H1 (cell line): ENCODE data around the gene VEPH1. TPM values are rescaled to one million over a fixed set of nuclear protein-coding genes. Genes with fewer than 3 reads are reported as not detected.

Experiments used
- CTCF ChIA-PET: fragments of 300-600 bp; sonication (Branson Sonifier 250); formaldehyde crosslinking; loops from one replicate; lab custom pipeline; 2021; ENCODE audit not compliant: partially characterized antibody; lab: Charles Lee
- POLR2A ChIA-PET: fragments of 300-600 bp; sonication (Branson Sonifier 250); formaldehyde crosslinking; loops from one replicate; lab custom pipeline; 2021; ENCODE audit warnings: inconsistent platforms; ENCODE audit not compliant: partially characterized antibody; lab: Charles Lee
- DNase-seq, 2 experiments: peaks; one replicate each; pipeline versions ENCODE4 v3.0.0 to v3.0.0-alpha.2; 2010 to 2022; ENCODE audit warnings: low spot score in 2 of 2, low read depth in 1 of 2, mixed read lengths in 1 of 2
- FAIRE-seq: peaks from 2 replicates; lab custom pipeline; 2011; peaks lifted over from hg19 to GRCh38; lab: Jason Lieb, UNC
- H2AFZ ChIP-seq: 2 replicates; pipeline ENCODE4 v1.8.1; 2012; ENCODE audit warnings: low read length, inconsistent platforms
- H2AK5ac ChIP-seq: 2 replicates; pipeline ENCODE4 v1.6.1; 2013; ENCODE audit warnings: low read depth, low read length
- H2BK120ac ChIP-seq: replicated peaks from 2 replicates; pipeline ENCODE3; 2013; ENCODE audit warnings: low read depth, low read length, inconsistent platforms
- H2BK12ac ChIP-seq: 2 replicates; pipeline ENCODE4 v1.6.1; 2013; ENCODE audit warnings: low read depth, low read length
- H2BK15ac ChIP-seq: 2 replicates; pipeline ENCODE4 v1.6.1; 2013; ENCODE audit warnings: low read length
- H2BK20ac ChIP-seq: 2 replicates; pipeline ENCODE4 v1.6.1; 2013; ENCODE audit warnings: low read length
- H2BK5ac ChIP-seq: 2 replicates; pipeline ENCODE4 v1.6.1; 2013; ENCODE audit warnings: low read depth, low read length
- H3K14ac ChIP-seq: 2 replicates; pipeline ENCODE4 v1.6.1; 2013; ENCODE audit warnings: inconsistent platforms; ENCODE audit not compliant: insufficient read length
- H3K18ac ChIP-seq: 2 replicates; pipeline ENCODE4 v1.6.1; 2013; ENCODE audit warnings: low read length; ENCODE audit errors: extremely low read depth
- H3K23ac ChIP-seq: 2 replicates; pipeline ENCODE4 v1.6.1; 2013; ENCODE audit warnings: inconsistent platforms; ENCODE audit not compliant: insufficient read length
- H3K23me2 ChIP-seq: 2 replicates; pipeline ENCODE4 v1.6.1; 2013; ENCODE audit warnings: low read depth, low read length
- H3K27ac ChIP-seq: 2 replicates; pipeline ENCODE4 v1.6.1; 2011; ENCODE audit warnings: low read depth, low read length, inconsistent platforms
- H3K27me3 ChIP-seq, 4 experiments: replicated peaks in 1 of 4; 1 replicate in 1 of 4; 2 replicates in 3 of 4; pipeline versions ENCODE4 v1.6.1 to v1.8.1; 2011 to 2013; ENCODE audit warnings: low read length in 3 of 4, mild to moderate bottlenecking in 3 of 4, inconsistent platforms in 2 of 4, mixed read lengths in 2 of 4, moderate library complexity in 1 of 4; ENCODE audit not compliant: control insufficient read depth in 3 of 4, insufficient read depth in 3 of 4; ENCODE audit errors: extremely low read depth in 1 of 4
- H3K36me3 ChIP-seq, 4 experiments: 2 replicates each; pipeline versions ENCODE4 v1.6.1 to v1.8.1; 2011 to 2013; ENCODE audit warnings: mild to moderate bottlenecking in 4 of 4, low read length in 3 of 4, moderate library complexity in 2 of 4, control low read depth in 1 of 4, inconsistent platforms in 1 of 4; ENCODE audit not compliant: insufficient read depth in 4 of 4, control insufficient read depth in 2 of 4
- H3K4ac ChIP-seq: replicated peaks from 2 replicates; pipeline ENCODE3; 2013; ENCODE audit warnings: low read length, low read depth, mixed read lengths, inconsistent platforms; ENCODE audit not compliant: insufficient read length
- H3K4me1 ChIP-seq, 4 experiments: replicated peaks in 1 of 4; 1 replicate in 1 of 4; 2 replicates in 3 of 4; pipeline versions ENCODE4 v1.6.1 to v1.8.1; 2011 to 2013; ENCODE audit warnings: low read length in 3 of 4, inconsistent platforms in 2 of 4, mixed read lengths in 1 of 4; ENCODE audit not compliant: insufficient read depth in 4 of 4, control insufficient read depth in 3 of 4
- H3K4me2 ChIP-seq, 2 experiments: 2 replicates each; pipeline versions ENCODE4 v1.6.1 to v1.8.1; 2011 to 2013; ENCODE audit warnings: low read depth in 2 of 2, low read length in 2 of 2, control low read depth in 1 of 2, inconsistent platforms in 1 of 2, mild to moderate bottlenecking in 1 of 2; ENCODE audit not compliant: insufficient read depth in 1 of 2
- H3K4me3 ChIP-seq, 4 experiments: fragments of 200-600, 300-600 bp in 1 of 4; sonication (generic), shearing (Covaris generic), sonication (Bioruptor Twin) in 1 of 4; 2 replicates each; pipeline versions ENCODE4 v1.5.1 to v1.8.1; 2011 to 2016; ENCODE audit warnings: low read length in 4 of 4, low read depth in 3 of 4, control low read depth in 2 of 4, inconsistent platforms in 2 of 4, mild to moderate bottlenecking in 2 of 4, mixed read lengths in 1 of 4, moderate library complexity in 1 of 4; ENCODE audit not compliant: insufficient read depth in 2 of 4; ENCODE audit errors: extremely low read depth in 1 of 4
- H3K56ac ChIP-seq: replicated peaks from 2 replicates; pipeline ENCODE3; 2013; ENCODE audit warnings: low read depth, mild to moderate bottlenecking, mixed read lengths, low read length, inconsistent platforms; ENCODE audit not compliant: insufficient read length
- H3K79me1 ChIP-seq: 2 replicates; pipeline ENCODE4 v1.6.1; 2013; ENCODE audit warnings: low read depth, low read length, control low read depth
- H3K79me2 ChIP-seq, 2 experiments: 2 replicates each; pipeline versions ENCODE4 v1.6.1 to v1.8.1; 2012 to 2013; ENCODE audit warnings: low read length in 2 of 2, mild to moderate bottlenecking in 2 of 2, inconsistent platforms in 1 of 2; ENCODE audit not compliant: insufficient read depth in 2 of 2, control insufficient read depth in 1 of 2
- H3K9ac ChIP-seq, 4 experiments: replicated peaks in 1 of 4; 1 replicate in 1 of 4; 2 replicates in 3 of 4; pipeline versions ENCODE4 v1.6.1 to v1.8.1; 2011 to 2013; ENCODE audit warnings: low read depth in 3 of 4, low read length in 3 of 4, control low read depth in 2 of 4, mild to moderate bottlenecking in 2 of 4, moderate library complexity in 2 of 4, inconsistent platforms in 1 of 4; ENCODE audit errors: extremely low read depth in 1 of 4
- H3K9me3 ChIP-seq, 2 experiments: 2 replicates each; pipeline versions ENCODE4 v1.6.1 to v1.8.1; 2012 to 2013; ENCODE audit warnings: mild to moderate bottlenecking in 2 of 2, moderate library complexity in 2 of 2, control low read depth in 1 of 2, inconsistent platforms in 1 of 2, low read depth in 1 of 2, low read length in 1 of 2, mixed read lengths in 1 of 2; ENCODE audit not compliant: insufficient read depth in 2 of 2
- H4K20me1 ChIP-seq, 2 experiments: replicated peaks in 1 of 2; 2 replicates each; pipeline versions ENCODE3 to v1.8.1; 2011 to 2013; ENCODE audit warnings: inconsistent platforms in 2 of 2, low read length in 2 of 2, mild to moderate bottlenecking in 1 of 2; ENCODE audit not compliant: insufficient read depth in 2 of 2, control insufficient read depth in 1 of 2
- H4K5ac ChIP-seq: 2 replicates; pipeline ENCODE4 v1.6.1; 2013; ENCODE audit warnings: low read length, low read depth, mixed read lengths, inconsistent platforms; ENCODE audit not compliant: insufficient read length
- H4K8ac ChIP-seq: 2 replicates; pipeline ENCODE4 v1.8.0; 2013; ENCODE audit warnings: mild to moderate bottlenecking, moderate library complexity, low read length, inconsistent platforms; ENCODE audit not compliant: insufficient read depth; ENCODE audit errors: extremely low read depth
- H4K91ac ChIP-seq: replicated peaks from 2 replicates; pipeline ENCODE3; 2013; ENCODE audit warnings: low read length, mixed read lengths, inconsistent platforms; ENCODE audit not compliant: insufficient read length
- BRCA1 ChIP-seq: IDR thresholded peaks from 2 replicates; pipeline ENCODE4 v1.6.1; 2012; ENCODE audit warnings: low read depth, low read length, improper control_type of control experiment
- JUND ChIP-seq: IDR thresholded peaks from 2 replicates; pipeline ENCODE4 v1.6.1; 2011; ENCODE audit warnings: mild to moderate bottlenecking, improper control_type of control experiment, low read length
- NANOG ChIP-seq: IDR thresholded peaks from 2 replicates; pipeline ENCODE4 v1.6.1; 2011; ENCODE audit warnings: low read length, low read depth, mild to moderate bottlenecking, inconsistent platforms; ENCODE audit not compliant: insufficient read depth, poor library complexity, severe bottlenecking
- RAD21 ChIP-seq, 2 experiments: IDR thresholded peaks in 1 of 2; conservative IDR thresholded peaks in 1 of 2; 2 replicates each; pipeline ENCODE4 v1.6.1; 2011; ENCODE audit warnings: low read depth in 2 of 2, low read length in 2 of 2, improper control_type of control experiment in 1 of 2, inconsistent platforms in 1 of 2, mild to moderate bottlenecking in 1 of 2, moderate library complexity in 1 of 2
- RFX5 ChIP-seq: IDR thresholded peaks from 2 replicates; pipeline ENCODE4 v1.6.1; 2011; ENCODE audit warnings: low read depth, low read length, improper control_type of control experiment, borderline replicate concordance
- SIN3A ChIP-seq, 2 experiments: IDR thresholded peaks in 1 of 2; conservative IDR thresholded peaks in 1 of 2; 2 replicates each; pipeline ENCODE4 v1.6.1; 2011 to 2012; ENCODE audit warnings: low read length in 2 of 2, improper control_type of control experiment in 1 of 2, low read depth in 1 of 2, mild to moderate bottlenecking in 1 of 2
- SIRT6 ChIP-seq: IDR thresholded peaks from one replicate; pipeline ENCODE4 v1.7.1; 2012; ENCODE audit warnings: low read length, inconsistent platforms
- SP4 ChIP-seq: IDR thresholded peaks from 2 replicates; pipeline ENCODE4 v1.6.1; 2012; ENCODE audit warnings: low read length, inconsistent platforms
- TAF7 ChIP-seq: optimal IDR thresholded peaks from 2 replicates; pipeline ENCODE3; 2011; ENCODE audit warnings: low read depth, mild to moderate bottlenecking, inconsistent platforms, low read length, moderate library complexity, borderline replicate concordance
- WGBS, 2 experiments: shearing (Covaris generic) in 1 of 2; methylation state at CpG; one replicate each; pipeline versions ENCODE4 v1.1.6 to v1.1.7; 2013 to 2015; ENCODE audit warnings: low lambda C conversion rate in 2 of 2, mixed read lengths in 2 of 2, inconsistent platforms in 1 of 2, low coverage in 1 of 2, missing lambda C conversion rate in 1 of 2; ENCODE audit not compliant: insufficient replicate concordance in 2 of 2, insufficient coverage in 1 of 2, insufficient read length in 1 of 2; ENCODE audit errors: extremely low coverage in 1 of 2, missing lambda C conversion rate in 1 of 2; 5-methylcytosine and 5-hydroxymethylcytosine counted together
- polyA plus RNA-seq, 7 experiments: library from polyadenylated mRNA; depleted of rRNA in 3 of 7; stranded (reverse) in 5 of 7; unstranded in 2 of 7; fragments of >200 nt in 5 of 7; fragments of 200-250 nt in 2 of 7; gene quantifications; 1 replicate in 5 of 7; 2 replicates in 1 of 7; 4 replicates in 1 of 7; pipeline versions ENCODE4 v1.2.1 to v1.2.3, GENCODE V29; 2011 to 2013; ENCODE audit warnings: missing spikeins in 2 of 7, mixed read lengths in 2 of 7
- total RNA-seq: library from RNA; stranded (reverse); fragmentation: NEBNext Ultra II Directional; extraction: Animal tissue kit (Norgen Biotek cat#: 25700); gene quantifications from 2 replicates; pipeline ENCODE4 v1.2.1, GENCODE V29; 2021
- TF ChIP-seq, protein P1 (sequence below), 3 experiments: IDR thresholded peaks; 1 replicate in 2 of 3; 2 replicates in 1 of 3; pipeline versions ENCODE4 v1.5.1 to v1.6.1; 2011; ENCODE audit warnings: low read length in 3 of 3, mild to moderate bottlenecking in 3 of 3, inconsistent platforms in 2 of 3, low read depth in 1 of 3, moderate library complexity in 1 of 3; ENCODE audit not compliant: insufficient read depth in 1 of 3; ENCODE audit errors: control extremely low read depth in 1 of 3

VEPH1 gene
- total and polyA plus RNA-seq, 2 of the 8 experiments (the other 6 are each of a cell fraction or from before 2014, with no cell fraction given), result 12.0 to 18.3 TPM

DNA sequence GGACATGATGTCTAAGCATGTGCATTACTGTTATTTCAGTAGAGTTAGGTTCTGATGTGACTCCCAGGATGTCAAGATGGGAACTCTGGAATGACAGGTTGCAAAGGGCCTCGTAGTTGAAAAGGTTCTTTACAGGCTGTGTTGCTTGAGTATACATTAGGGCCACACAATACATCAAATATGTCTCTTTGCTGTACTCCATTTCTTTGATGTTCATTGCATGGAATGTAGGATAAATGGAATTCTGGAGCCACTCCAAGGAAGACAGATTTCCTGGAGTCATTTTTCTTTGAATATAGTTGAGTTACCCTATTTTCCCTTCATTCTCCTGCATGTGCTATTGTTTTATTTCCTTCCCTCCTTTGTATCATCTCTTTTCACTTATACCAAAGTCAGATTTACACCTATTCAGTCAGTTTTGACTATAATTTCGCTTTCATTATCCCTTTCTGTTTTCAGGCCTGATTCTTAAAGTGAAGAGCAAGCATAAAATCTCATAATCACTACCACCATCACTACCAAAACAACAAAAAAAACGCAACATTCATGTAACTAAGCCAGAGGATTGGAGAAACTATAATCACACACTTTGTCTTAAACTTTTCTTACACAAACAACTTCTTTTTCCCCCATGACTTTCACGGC, 127.8 kb downstream of the VEPH1 start:
- Histone ChIP-seq H4K91ac (no peak overlapping the region), H3K27me3 (no peaks in the 10 kb centered on the region), H3K4me3 (no peak overlapping the region), H4K5ac (no peak overlapping the region), H2AK5ac (no peak overlapping the region), H3K27ac (no peak overlapping the region), H3K36me3 (no peaks in the 10 kb centered on the region), H2BK20ac (no peak overlapping the region), H3K79me1 (no peaks in the 10 kb centered on the region), H3K14ac (no peak overlapping the region), H3K23me2 (no peaks in the 10 kb centered on the region; the same call in 1 of the 2 replicates), H2BK5ac (no peak overlapping the region), H2BK12ac (no peak overlapping the region), H3K9me3 (no peaks in the 10 kb centered on the region), H3K79me2 (no peaks in the 10 kb centered on the region), H2BK120ac (no peak overlapping the region), H2AFZ (no peak overlapping the region), H3K9ac (no peak overlapping the region), H3K4me1 (no peaks in the 10 kb centered on the region), H4K20me1 (no peaks in the 10 kb centered on the region), H3K4me2 (no peak overlapping the region), H2BK15ac (no peak overlapping the region), H3K18ac (no peak overlapping the region), H3K4ac (no peak overlapping the region), H4K8ac (no peak overlapping the region), H3K23ac (no peak overlapping the region), H3K56ac (no peak overlapping the region)
- DNase-seq (no peak), FAIRE-seq (no peak)
- ChIA-PET CTCF (no interaction called here), POLR2A (no interaction called here)
- 93% methylated on average over 4 of the region's 4 CpGs; no CpG with 5 or more reads in 1 of the 2 experiments for WGBS, 2 experiments
- TF ChIP-seq TAF7, result no peak
- TF ChIP-seq BRCA1, result no peak
- no peak for TF ChIP-seq SIRT6
- no peak for TF ChIP-seq SP4
- no peak for TF ChIP-seq RFX5
- no peak for TF ChIP-seq SIN3A (conservative IDR thresholded peaks at IDR 0.05 in 1 of 2, IDR thresholded peaks at IDR 0.05 in 1 of 2; ENCODE audit: low read depth in 1 of 2, low read length in 2 of 2)
- no peak for TF ChIP-seq JUND
- TF ChIP-seq, protein P1, sequence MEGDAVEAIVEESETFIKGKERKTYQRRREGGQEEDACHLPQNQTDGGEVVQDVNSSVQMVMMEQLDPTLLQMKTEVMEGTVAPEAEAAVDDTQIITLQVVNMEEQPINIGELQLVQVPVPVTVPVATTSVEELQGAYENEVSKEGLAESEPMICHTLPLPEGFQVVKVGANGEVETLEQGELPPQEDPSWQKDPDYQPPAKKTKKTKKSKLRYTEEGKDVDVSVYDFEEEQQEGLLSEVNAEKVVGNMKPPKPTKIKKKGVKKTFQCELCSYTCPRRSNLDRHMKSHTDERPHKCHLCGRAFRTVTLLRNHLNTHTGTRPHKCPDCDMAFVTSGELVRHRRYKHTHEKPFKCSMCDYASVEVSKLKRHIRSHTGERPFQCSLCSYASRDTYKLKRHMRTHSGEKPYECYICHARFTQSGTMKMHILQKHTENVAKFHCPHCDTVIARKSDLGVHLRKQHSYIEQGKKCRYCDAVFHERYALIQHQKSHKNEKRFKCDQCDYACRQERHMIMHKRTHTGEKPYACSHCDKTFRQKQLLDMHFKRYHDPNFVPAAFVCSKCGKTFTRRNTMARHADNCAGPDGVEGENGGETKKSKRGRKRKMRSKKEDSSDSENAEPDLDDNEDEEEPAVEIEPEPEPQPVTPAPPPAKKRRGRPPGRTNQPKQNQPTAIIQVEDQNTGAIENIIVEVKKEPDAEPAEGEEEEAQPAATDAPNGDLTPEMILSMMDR (IDR thresholded peaks at IDR 0.05; ENCODE audit: control extremely low read depth in 1 of 3, insufficient read depth in 1 of 3, low read depth in 1 of 3, low read length in 3 of 3), result no peak
- TF ChIP-seq NANOG, result no peak
- no peak for TF ChIP-seq RAD21 (IDR thresholded peaks at IDR 0.05 in 1 of 2, conservative IDR thresholded peaks at IDR 0.05 in 1 of 2; ENCODE audit: low read depth in 2 of 2, low read length in 2 of 2)
